ENCODE data around the gene RALGAPA1.

DNA sequence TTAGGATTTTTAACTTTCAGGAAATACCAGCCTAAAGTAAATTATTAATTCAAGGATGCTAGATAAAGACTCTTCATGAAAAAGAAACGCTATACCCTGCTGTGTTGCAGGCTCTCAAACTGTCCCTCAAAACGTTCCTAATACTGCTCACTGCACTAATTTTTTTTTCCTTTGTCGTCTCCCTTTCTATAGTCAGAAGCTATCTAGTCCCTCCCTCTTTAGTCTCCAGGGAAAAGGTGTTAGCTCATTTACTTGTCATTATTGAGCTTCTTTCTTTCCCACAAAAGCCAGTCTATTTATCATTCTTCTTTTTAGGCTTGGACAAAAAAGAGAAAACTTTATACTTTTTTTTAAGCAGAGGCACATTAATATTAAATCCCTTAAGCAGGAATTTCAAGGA is 305.4 kb downstream of the RALGAPA1 start:
- TF ChIP-seq CTCF (IDR thresholded peaks at IDR 0.05) (no peak), POLR2AphosphoS5 (IDR thresholded peaks at IDR 0.05) (no peak), POLR2A (IDR thresholded peaks at IDR 0.05) (no peak)

All from upper lobe of left lung (tissue), 4 donors.